OCI-LY1 (cell line): ENCODE data around the gene ARHGEF28.

Experiments
- H2AFZ ChIP-seq: fragments of 200-600 bp; sonication (generic), shearing (Covaris generic); 2 replicates; pipeline ENCODE4 v1.6.0; 2014; ENCODE audit warnings: antibody characterized with exemption, mild to moderate bottlenecking, low read length
- H3F3A ChIP-seq: fragments of 200-600 bp; sonication (generic), shearing (Covaris generic); 2 replicates; pipeline ENCODE4 v1.6.0; 2014; ENCODE audit warnings: mild to moderate bottlenecking, antibody characterized with exemption, low read length, moderate library complexity; ENCODE audit not compliant: insufficient read depth
- H3K27ac ChIP-seq: fragments of 200-600 bp; sonication (generic); 2 replicates; pipeline ENCODE4 v1.5.1; 2014; ENCODE audit warnings: low read length, mixed run types, mild to moderate bottlenecking, low read depth; ENCODE audit not compliant: poor library complexity, severe bottlenecking
- H3K27me3 ChIP-seq: fragments of 200-600 bp; sonication (generic); 2 replicates; pipeline ENCODE4 v1.6.0; 2014; ENCODE audit warnings: antibody characterized with exemption, mild to moderate bottlenecking, low read length, moderate library complexity; ENCODE audit not compliant: insufficient read depth
- H3K36me3 ChIP-seq: fragments of 200-600 bp; sonication (generic); 2 replicates; pipeline ENCODE4 v1.6.1; 2014; ENCODE audit warnings: mild to moderate bottlenecking, antibody characterized with exemption, low read length, moderate library complexity, mixed read lengths; ENCODE audit not compliant: insufficient read depth
- H3K4me1 ChIP-seq: fragments of 200-600 bp; sonication (generic); 2 replicates; pipeline ENCODE4 v1.5.1; 2014; ENCODE audit warnings: mild to moderate bottlenecking, low read length, moderate library complexity; ENCODE audit not compliant: insufficient read depth, severe bottlenecking
- H3K4me2 ChIP-seq: fragments of 200-600 bp; sonication (generic), shearing (Covaris generic); 2 replicates; pipeline ENCODE4 v1.6.1; 2014; ENCODE audit warnings: low read length
- H3K4me3 ChIP-seq: fragments of 200-600 bp; sonication (generic); 2 replicates; pipeline ENCODE4 v1.5.1; 2014; ENCODE audit warnings: low read length, low read depth, mild to moderate bottlenecking, mixed read lengths; ENCODE audit not compliant: poor library complexity, severe bottlenecking
- H3K79me2 ChIP-seq: fragments of 200-600 bp; shearing (Covaris generic); 2 replicates; pipeline ENCODE4 v1.6.1; 2016; ENCODE audit warnings: mixed run types, low read length, mixed read lengths; ENCODE audit not compliant: insufficient read depth
- H3K9ac ChIP-seq: fragments of 200-600 bp; sonication (generic), shearing (Covaris generic); 2 replicates; pipeline ENCODE4 v1.6.1; 2014; ENCODE audit warnings: mild to moderate bottlenecking, low read length, mixed read lengths
- H3K9me2 ChIP-seq: fragments of 200-600 bp; sonication (generic), shearing (Covaris generic); 2 replicates; pipeline ENCODE4 v1.6.1; 2014; ENCODE audit warnings: low read depth, mild to moderate bottlenecking, low read length, mixed read lengths
- H3K9me3 ChIP-seq: fragments of 200-600 bp; shearing (Covaris generic); 2 replicates; pipeline ENCODE4 v1.6.1; 2014; ENCODE audit warnings: low read length, mixed read lengths
- H4K20me1 ChIP-seq: fragments of 200-600 bp; sonication (generic), shearing (Covaris generic); 2 replicates; pipeline ENCODE4 v1.6.0; 2016; ENCODE audit warnings: mild to moderate bottlenecking, low read length; ENCODE audit not compliant: insufficient read depth
- CTCF ChIP-seq: fragments of 200-600 bp; sonication (generic), shearing (Covaris generic); IDR thresholded peaks from 2 replicates; pipeline ENCODE4 v1.5.1; 2017; ENCODE audit warnings: mild to moderate bottlenecking, antibody characterized with exemption, low read length, moderate library complexity, mixed read lengths
- EZH2 ChIP-seq: fragments of 200-600 bp; sonication (generic), shearing (Covaris generic); IDR thresholded peaks from 2 replicates; pipeline ENCODE4 v1.8.0; 2017; ENCODE audit warnings: borderline replicate concordance, mixed run types, mild to moderate bottlenecking, antibody characterized with exemption, low read length, moderate library complexity, mixed read lengths

ARHGEF28 gene

GRCh38 chr5:73986729-73987128, 360.7 kb downstream of the ARHGEF28 start:
- no peak overlapping the region for H3K4me2 ChIP-seq
- TF ChIP-seq EZH2, result no peak
- H3K4me3 ChIP-seq, result no peak overlapping the region
- no peaks in the 10 kb centered on the region for H3K79me2 ChIP-seq
- no peaks in the 10 kb centered on the region for H3K9me2 ChIP-seq
- no peaks in the 10 kb centered on the region for H3K36me3 ChIP-seq
- H3K9me3 ChIP-seq, result no peaks in the 10 kb centered on the region
- no peaks in the 10 kb centered on the region for H3F3A ChIP-seq
- H2AFZ ChIP-seq, result no peak overlapping the region
- H3K4me1 ChIP-seq, result no peaks in the 10 kb centered on the region
- H3K27me3 ChIP-seq, result no peaks in the 10 kb centered on the region; the same call in 1 of the 2 replicates
- no peak overlapping the region for H3K9ac ChIP-seq
- H4K20me1 ChIP-seq, result no peaks in the 10 kb centered on the region
- H3K27ac ChIP-seq, result no peak overlapping the region

DNA sequence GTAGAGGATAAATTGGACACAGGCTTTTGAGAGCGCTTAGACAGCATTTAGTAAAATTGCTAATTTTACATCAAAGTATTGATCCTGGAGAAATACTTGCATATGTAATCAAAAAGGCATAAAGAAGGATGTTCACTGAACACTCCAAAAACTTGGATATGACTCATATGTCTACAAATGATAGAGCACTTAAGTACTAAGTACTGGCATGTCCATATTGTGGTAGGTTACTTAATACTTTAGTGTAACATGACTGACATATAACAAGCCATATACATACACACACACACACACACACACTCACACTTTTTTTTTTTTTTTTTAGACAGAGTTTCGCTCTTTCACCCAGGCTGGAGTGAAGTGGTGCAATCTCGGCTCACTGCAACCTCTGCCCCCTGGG, 361.9 kb downstream of the ARHGEF28 start:
- Histone ChIP-seq H3K79me2 (no peaks in the 10 kb centered on the region), H3K9me3 (no peaks in the 10 kb centered on the region), H3K27ac (no peak overlapping the region), H2AFZ (no peak overlapping the region), H4K20me1 (no peaks in the 10 kb centered on the region), H3K9ac (no peak overlapping the region), H3K27me3 (no peaks in the 10 kb centered on the region; the same call in 1 of the 2 replicates), H3K4me2 (no peak overlapping the region), H3K9me2 (no peaks in the 10 kb centered on the region), H3K4me1 (no peaks in the 10 kb centered on the region), H3K36me3 (no peaks in the 10 kb centered on the region), H3F3A (no peaks in the 10 kb centered on the region), H3K4me3 (no peak overlapping the region)
- no peak for TF ChIP-seq EZH2
- TF ChIP-seq CTCF, result no peak

DNA sequence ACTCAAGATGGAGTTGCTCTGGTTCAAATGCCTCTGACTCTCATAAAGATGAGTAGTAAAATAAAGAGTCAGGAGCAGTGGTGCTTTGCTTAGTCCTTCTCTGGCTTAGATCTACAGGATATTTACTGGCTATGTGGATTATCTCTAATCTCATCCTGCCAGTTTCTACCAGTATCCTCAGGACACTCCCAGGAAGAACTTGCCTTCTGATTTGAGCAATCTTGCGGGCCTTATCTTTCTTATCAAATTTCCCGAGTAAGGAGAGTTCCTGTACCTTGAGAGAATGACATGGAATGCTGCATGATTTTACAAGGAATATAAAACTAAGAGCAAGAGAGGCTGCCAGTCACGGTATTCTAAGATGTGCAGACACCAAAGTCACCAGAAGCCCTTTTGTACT, 364.0 kb downstream of the ARHGEF28 start:
- Histone ChIP-seq H3K9me3 (no peaks in the 10 kb centered on the region), H3K27ac (no peak overlapping the region), H3K9ac (no peak overlapping the region), H3K4me3 (no peak overlapping the region), H3K36me3 (no peaks in the 10 kb centered on the region), H3K79me2 (no peaks in the 10 kb centered on the region), H3K9me2 (no peaks in the 10 kb centered on the region), H3K4me2 (no peak overlapping the region), H3F3A (no peaks in the 10 kb centered on the region), H4K20me1 (no peaks in the 10 kb centered on the region), H2AFZ (no peak overlapping the region), H3K4me1 (no peaks in the 10 kb centered on the region), H3K27me3 (no peaks in the 10 kb centered on the region; the same call in 1 of the 2 replicates)
- TF ChIP-seq CTCF (no peak), EZH2 (no peak)
